ENCODE measurements around the gene C19orf47.
A peak's percentile ranks its signal among the peaks of the same experiment; 100 is the strongest.

C19orf47 gene

GRCh38 chr19:40315812-40316470, 32.3 kb downstream of the C19orf47 start:
- DNase-seq (ENCODE audit: low read depth), result no peak

GRCh38 chr19:40314656-40315055, 33.5 kb downstream of the C19orf47 start:
- no peak for DNase-seq (ENCODE audit: low read depth)

- DNase-seq (ENCODE audit: low read depth), result no peak
Observed at GRCh38 chr19:40313229-40313983, 34.8 kb downstream of the C19orf47 start.

GRCh38 chr19:40312533-40312932, 35.7 kb downstream of the C19orf47 start:
- no peak for DNase-seq (ENCODE audit: low read depth)

- no peak for DNase-seq (ENCODE audit: low read depth)
Observed at GRCh38 chr19:40309666-40310065, 38.5 kb downstream of the C19orf47 start.

- DNase-seq (ENCODE audit: low read depth), result peak; percentile 60
Observed at GRCh38 chr19:40305403-40305802, 42.8 kb downstream of the C19orf47 start.

GRCh38 chr19:40304306-40304705, 43.9 kb downstream of the C19orf47 start:
- DNase-seq (ENCODE audit: low read depth), result no peak

DNA sequence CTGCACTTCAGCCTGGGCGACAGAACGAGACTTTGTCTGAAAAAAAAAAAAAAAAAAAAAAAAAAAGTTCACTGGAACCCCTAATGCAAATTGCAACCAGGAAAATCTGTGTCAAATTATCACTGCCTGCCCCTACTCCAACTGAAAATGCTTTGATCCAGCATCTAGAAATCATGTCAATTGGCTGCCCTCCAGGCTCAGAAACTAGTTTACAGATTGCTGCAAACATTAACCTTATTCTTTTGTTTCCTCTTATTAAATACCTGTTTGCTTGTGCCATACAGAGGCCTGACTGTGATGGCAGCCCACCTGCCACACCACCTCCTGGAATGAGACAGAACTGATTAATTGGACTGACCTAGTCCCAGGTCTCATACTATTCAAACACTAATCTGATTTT, 44.4 kb downstream of the C19orf47 start:
- DNase-seq (ENCODE audit: low read depth), result no peak

GRCh38 chr19:40302224-40303011, 45.8 kb downstream of the C19orf47 start:
- DNase-seq (ENCODE audit: low read depth), result no peak

GRCh38 chr19:40300668-40301067, 47.5 kb downstream of the C19orf47 start:
- DNase-seq (ENCODE audit: low read depth), result no peak

GRCh38 chr19:40298026-40298425, 50.2 kb downstream of the C19orf47 start:
- DNase-seq (ENCODE audit: low read depth), result no peak

GRCh38 chr19:40294560-40294959, 53.6 kb downstream of the C19orf47 start:
- no peak for DNase-seq (ENCODE audit: low read depth)

GRCh38 chr19:40286971-40287421, 61.2 kb downstream of the C19orf47 start:
- DNase-seq (ENCODE audit: low read depth), result no peak

DNA sequence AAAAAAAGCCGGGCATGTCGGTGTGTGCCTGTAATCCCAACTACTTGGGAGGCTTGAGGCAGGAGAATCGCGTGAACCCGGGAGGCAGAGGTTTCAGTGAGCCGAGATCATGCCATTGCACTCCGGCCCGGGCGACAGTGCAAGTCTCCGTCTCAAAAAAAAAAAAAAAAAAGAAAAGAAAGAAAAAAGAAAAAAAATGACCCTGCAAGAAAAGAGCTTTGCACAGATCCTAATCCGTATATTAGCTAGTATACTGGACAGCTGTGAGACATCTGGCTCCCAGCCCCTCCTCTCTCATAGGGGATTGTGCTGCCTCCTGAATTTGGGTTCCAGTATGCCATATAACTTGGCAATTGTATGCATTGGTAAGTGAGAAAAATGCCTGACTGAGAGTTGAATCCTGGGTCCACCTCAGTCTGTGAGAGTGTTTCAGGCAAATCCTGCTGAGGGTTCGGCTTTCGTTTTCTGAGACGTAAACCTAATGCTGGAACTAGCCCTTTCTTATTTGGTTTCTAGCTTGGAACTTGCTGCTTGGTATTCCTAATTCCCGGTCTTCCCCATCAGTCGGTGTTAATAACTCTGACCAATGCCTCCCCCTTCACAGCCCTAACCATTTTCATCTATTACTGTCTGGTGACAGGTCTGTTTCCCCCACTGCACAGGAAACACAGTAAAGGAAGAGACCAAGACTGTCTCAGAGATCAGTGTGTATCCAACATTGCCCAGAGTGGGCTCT, 61.8 kb downstream of the C19orf47 start:
- DNase-seq (ENCODE audit: low read depth), result no peak

DNA sequence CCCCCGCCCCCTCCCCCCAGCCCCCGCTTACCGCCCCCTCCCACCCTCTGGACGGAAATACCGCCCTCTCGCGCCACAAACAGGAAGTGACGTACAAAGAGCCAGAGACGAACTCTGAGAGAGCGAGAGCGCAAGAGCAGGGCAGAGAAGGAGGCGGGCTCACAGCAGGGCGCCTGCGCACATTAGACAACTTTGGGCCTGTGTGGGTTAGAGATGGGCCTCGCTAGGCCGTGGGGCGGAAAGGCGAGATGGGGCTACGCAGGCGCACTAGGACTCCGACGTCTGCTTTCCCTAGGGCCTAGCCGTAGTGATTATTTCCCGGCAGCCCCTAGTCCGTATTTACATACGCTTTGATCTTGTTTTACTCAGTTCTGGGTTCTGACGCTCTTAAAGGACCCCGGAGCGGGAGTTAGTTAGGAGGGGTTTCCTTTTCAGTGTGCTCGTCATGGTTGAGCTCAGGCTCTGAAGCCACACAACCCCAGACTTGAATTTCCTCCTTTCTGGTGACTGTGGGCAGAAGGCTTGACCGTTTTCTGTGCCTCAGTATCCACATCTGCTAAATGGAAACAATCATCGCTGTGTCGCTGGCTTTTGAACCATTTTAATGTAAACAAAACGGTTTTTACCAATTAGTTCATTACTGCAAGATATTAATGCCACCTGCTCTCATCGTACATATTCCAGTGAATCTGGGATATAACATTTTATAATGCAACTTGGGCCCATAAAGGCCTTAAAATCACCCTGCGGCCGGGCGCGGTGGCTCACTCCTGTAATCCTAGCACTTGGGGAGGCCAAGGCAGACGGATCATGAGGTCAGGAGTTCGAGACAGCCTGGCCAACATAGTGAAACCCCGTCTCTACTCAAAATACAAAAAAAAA, 62.6 kb downstream of the C19orf47 start:
- DNase-seq (ENCODE audit: low read depth), result peak; percentile 97

- peak; percentile 61 for DNase-seq (ENCODE audit: low read depth)
Observed at GRCh38 chr19:40284501-40285352, 63.5 kb downstream of the C19orf47 start, which contains the start of gene AKT2. Gene AKT2 (minus strand): TSS chr19:40285345. CDS start chr19:40265267, 20,078 bp downstream.

DNA sequence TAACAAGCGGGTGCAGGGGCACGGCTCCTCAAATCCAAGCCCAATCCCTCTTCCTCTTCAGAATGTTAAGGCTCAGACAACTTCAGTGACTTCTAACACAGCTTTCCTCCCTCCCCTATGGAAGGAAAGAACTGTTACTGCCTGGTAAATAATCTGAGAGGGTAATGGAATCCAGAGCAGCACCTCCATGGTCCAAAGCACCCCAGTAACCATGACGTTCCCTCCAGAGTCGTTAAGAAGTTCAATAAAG, 64.0 kb downstream of the C19orf47 start:
- no peak for DNase-seq (ENCODE audit: low read depth)

DNA sequence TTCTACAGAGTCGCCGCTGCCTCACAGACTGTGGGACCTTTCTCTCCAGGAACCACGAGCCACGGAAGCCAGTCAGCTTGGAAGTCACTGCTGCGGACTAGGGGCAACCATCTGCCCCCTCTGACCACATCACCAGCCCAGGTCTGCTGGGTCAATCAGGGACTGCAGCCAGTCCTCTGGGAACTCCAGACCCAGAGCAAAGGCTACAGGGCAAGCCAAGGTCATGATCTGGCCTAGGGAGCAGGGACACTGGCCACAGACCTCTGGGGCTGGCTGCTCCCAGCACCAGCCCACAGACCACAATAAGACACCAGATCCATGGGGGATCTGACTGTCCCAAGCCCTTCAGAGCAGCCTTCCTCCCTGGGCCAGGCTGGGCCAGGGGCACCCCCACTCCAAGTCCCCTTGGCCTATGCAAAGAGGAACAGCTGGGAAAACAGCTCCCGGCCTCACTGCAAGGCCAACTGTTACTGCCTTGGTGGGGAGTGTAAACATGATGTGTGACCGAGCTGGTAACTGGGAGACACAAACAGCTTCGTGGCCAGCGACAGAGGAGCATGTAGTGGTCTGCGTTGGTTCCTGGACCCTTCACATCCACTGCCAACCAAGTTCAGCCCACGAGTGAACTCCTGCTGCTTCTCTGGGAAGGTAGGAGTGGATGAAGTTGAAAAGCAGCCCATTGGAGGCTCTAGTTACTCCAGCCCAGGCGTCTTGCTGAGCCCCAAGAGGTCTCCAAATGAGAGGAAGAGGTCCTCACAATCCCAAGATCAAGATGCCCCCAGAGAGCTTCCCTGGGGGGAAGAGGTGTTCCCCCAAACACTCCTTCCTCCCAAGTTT, 64.6 kb downstream of the C19orf47 start:
- no peak for DNase-seq (ENCODE audit: low read depth)

DNA sequence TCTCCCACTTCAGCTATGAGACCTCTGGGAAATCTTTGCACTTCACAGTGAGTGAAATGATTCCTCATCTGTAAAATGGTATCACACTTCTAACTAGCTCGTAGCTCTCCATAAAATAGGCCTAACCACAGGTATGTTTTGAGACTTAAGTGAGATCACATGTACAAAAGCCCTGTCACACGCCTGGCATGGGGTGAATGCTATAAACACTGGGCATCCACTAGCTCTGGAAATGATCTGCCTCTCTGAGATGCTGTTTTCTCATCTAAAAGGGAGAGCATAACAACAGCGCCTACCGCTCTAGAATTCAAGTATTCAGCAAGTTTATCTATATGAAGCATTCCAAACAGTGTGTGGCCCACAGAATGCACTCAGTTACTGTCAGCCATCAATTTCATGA, 65.3 kb downstream of the C19orf47 start:
- no peak for DNase-seq (ENCODE audit: low read depth)

Data from activated T-cell treated with anti-CD3 and anti-CD28 coated beads for 24 hours (primary cell).